ENCODE results near the gene CARS2. TPM values are rescaled to one million over a fixed set of nuclear protein-coding genes. Genes with fewer than 3 reads are reported as not detected.
A peak's percentile ranks its signal among the peaks of the same experiment; 100 is the strongest.

Gene CARS2
- total and polyA plus RNA-seq, 2 experiments from 2014 or later: 39.0 to 53.5 TPM

- TF ChIP-seq POLR2AphosphoS5 (IDR thresholded peaks at IDR 0.05; ENCODE audit: low read depth) (no peak), CREB1 (CRISPR knock-in tag; IDR thresholded peaks at IDR 0.05; ENCODE audit: low read depth) (no peak), STAT1 (IDR thresholded peaks at IDR 0.05; ENCODE audit: unreplicated experiment) (no peak)
Observed at GRCh38 chr13:110723598-110723997, 17.7 kb upstream of the CARS2 start (continued).

- Mint-ChIP-seq H3K27me3 (ENCODE audit: insufficient read depth, low read depth, poor library complexity) (no peaks in the 10 kb centered on the region), H3K27ac (no peak overlapping the region), H3K9me3 (no peaks in the 10 kb centered on the region), H3K36me3 (ENCODE audit: low read depth) (peaks cover 20% of the 10 kb centered on the region), H3K4me3 (no peak overlapping the region), H3K4me1 (peaks cover 3% of the 10 kb centered on the region; the same call in 2 of the 3 replicates)
- DNase-seq (ENCODE audit: low spot score) (no peak), ATAC-seq (peak; percentile 40)
- no peaks in the 10 kb centered on the region for H3K27me3 ChIP-seq (ENCODE audit: insufficient read depth)
- peaks cover 24% of the 10 kb centered on the region for H4K20me1 ChIP-seq (replicated peaks; ENCODE audit: insufficient read depth)
- TF ChIP-seq JUNB (IDR thresholded peaks at IDR 0.05; ENCODE audit: unreplicated experiment) (no peak), POLR2AphosphoS5 (IDR thresholded peaks at IDR 0.05; ENCODE audit: low read depth) (no peak), ZNF331 (CRISPR knock-in tag; IDR thresholded peaks at IDR 0.05; ENCODE audit: low read depth) (no peak), ZNF114 (CRISPR knock-in tag; IDR thresholded peaks at IDR 0.05) (no peak), ZNF462 (CRISPR knock-in tag; IDR thresholded peaks at IDR 0.05) (no peak)
- no peak overlapping the region for H2AFZ ChIP-seq
- peaks cover 4% of the 10 kb centered on the region for H3K4me1 ChIP-seq (ENCODE audit: insufficient read depth)
- no peak overlapping the region for H3K4me2 ChIP-seq
- peaks cover 55% of the 10 kb centered on the region for H3K79me2 ChIP-seq (replicated peaks; ENCODE audit: insufficient read depth)
- 0 out of 2 replicates have a peak, but pooled peaks cover 5% of the 10 kb centered on the region for H3F3A ChIP-seq (replicated peaks; ENCODE audit: low read depth)
- H3K27ac ChIP-seq (ENCODE audit: low read depth): peak overlapping the region; percentile 76; the same call in 1 of the 2 replicates
- H3K36me3 ChIP-seq (ENCODE audit: insufficient read depth): no peaks in the 10 kb centered on the region; the same call in 1 of the 2 replicates
- no peak overlapping the region for H3K4me3 ChIP-seq
- H3K9me2 ChIP-seq (ENCODE audit: insufficient read depth): no peaks in the 10 kb centered on the region
Observed at GRCh38 chr13:110722971-110723370, 17.1 kb upstream of the CARS2 start.

Data from GM23338 (cell line).